Superior temporal gyrus (tissue), 1 donor: ENCODE data around the gene ZSCAN12.
"Not testable (repeated sequence)": the region's sequence is repeated elsewhere in the genome, so short reads cannot be mapped to it uniquely, and the experiment has no call there.

Source experiments
- DNase-seq: peaks from one replicate; pipeline ENCODE4 v3.0.0-alpha.2; 2016; ENCODE audit errors: extremely low spot score

ZSCAN12 gene

DNA sequence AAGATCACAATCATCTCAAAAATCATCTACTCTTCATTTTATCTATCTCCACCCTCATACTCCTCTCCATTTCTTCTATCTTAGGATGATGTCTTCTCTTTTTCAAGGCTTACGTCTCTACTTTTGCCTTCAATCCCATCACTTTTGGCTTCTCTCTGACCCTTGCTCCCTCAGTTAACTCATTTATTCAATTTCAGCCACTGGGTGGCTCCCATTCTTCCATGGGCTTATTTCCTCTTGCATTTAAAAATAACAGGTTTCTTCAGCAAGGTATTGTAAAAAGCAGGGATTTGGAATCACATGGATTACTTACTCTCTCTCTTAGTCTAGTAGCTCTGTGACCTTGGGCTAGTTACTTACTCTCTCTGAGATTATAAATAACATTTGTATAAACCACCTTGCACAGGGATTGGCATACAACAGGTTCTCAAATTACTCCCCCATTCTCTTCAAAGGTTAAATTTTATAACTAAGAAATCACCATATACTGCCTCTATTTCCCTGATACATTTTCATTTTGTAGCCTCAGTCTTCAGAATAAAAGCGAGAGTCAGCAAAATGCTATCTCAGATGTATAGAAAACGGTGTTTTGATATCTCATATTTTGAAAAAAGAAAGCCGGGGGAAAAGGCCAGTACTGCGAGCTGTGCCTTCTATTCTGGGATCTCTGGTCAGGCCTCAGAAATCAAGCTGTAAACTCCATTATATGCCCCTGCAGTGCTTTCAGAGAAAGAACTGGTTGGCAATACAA, 5.5 kb downstream of the ZSCAN12 start:
- peak; percentile 20 for DNase-seq

DNA sequence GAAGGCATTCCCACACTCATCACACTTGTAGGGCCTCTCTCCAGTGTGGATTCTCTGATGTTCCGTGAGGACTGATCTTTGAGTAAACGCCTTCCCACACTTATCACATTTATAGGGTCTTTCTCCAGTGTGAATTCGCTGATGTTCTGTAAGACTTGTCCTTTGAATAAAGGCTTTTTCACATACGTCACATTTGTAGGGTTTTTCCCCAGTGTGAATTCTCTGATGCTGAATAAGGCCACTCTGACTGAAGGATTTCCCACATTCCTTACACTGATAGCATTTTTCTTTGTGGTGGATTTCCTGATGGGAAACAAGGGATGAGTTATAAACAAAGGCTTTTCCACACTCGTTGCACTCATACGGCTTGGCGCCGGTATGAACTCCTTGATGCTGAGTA, 8.9 kb downstream of the ZSCAN12 start:
- DNase-seq: no peak

DNA sequence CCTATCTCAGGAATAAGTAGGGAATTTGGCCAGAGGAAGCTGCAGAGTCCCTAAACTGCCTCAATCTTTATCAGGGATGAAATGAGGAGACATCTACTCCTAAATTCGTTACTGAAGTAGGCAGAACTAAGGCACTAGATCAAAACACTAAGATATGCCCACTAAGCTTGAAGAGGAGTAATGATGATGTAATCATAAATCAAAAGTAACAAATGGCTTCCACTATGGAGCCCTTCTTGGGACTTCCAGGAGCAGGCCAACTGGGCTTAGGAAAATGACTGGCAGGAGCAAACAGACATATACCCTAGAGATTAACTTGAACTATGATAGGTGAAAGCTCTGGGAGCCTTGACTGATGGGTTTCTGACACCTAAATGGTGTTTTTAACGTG, 15.4 kb downstream of the ZSCAN12 start:
- no peak for DNase-seq

DNA sequence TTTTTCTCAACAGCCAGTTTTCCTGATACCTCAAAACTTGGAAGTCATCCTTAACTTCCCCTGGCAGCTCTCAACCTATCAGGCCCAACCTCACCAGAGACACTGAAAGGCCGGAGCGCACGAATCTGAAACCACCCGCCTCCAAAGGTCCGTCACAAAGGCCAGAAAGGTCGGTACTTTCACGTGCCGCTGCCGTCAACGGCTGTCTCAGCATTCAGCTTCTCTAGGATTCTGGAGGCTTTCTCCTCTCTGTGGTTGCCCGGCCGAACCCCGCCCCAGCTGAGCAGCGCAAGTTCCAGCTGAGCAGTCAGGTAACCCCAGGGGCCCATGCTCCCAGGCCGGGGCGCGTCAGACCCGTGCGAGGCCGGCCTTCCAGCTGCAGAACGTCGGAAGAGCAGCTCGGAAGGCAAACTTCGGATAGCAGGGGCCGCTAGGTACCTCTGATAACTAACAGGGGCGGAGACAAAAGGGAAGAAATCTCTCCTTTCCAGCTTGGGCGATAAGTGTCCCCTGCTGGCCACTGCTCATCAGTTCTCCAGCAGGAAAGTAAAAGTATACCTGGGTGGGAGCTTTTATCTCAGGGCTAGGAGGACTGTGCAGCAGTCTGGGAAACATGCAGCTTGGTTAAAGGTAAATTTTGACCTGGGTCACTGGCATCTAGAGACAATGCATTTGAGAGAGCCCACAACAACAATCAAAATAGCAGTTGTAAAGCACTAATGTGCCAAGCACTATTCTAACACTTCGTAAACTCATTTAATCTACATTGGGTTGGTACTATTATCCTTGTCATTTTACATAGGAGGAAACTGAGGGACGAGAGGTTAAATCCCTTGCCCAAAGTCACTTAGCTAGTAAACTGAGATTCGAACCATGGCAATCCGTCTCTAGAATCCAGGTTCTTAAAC, 16.1 kb downstream of the ZSCAN12 start:
- peak; percentile 55 for DNase-seq

DNA sequence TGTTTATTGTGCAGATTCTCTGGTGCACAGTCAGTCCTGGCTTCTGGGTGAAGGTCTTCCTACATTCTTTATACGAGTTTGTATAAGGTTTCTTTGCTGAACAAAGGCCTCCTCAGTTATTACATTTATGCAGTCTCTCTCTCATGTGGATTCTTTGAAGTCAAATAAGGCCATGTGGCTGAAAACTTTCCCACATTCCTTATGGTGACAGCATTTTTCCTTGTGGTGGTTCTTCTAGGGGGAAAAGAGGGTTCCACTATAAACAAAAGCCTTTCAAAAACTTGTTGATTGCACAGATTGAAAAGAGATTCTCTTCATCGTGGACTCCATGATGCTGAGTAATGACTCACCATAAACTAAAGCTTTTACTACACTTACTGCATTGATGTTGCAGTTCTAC, 19.2 kb downstream of the ZSCAN12 start:
- DNase-seq: no peak

DNA sequence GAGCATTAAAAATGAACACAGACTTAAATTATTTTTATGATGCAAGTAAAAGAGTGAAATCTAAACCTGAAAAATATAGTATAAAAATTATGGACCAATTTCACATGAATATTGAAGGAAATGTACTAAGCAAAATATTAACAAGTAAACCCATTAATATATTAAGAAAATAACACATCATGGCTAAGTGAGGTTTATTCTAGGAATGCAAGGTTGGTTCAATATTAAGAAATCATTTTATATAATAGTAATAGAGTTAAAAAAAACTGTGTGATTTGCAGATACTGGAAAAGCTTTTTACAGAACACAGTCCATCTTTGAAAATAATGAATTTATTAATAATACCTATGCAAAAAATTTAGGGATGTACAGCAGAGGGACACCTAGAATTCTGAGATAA, 20.9 kb downstream of the ZSCAN12 start:
- DNase-seq: no peak

DNA sequence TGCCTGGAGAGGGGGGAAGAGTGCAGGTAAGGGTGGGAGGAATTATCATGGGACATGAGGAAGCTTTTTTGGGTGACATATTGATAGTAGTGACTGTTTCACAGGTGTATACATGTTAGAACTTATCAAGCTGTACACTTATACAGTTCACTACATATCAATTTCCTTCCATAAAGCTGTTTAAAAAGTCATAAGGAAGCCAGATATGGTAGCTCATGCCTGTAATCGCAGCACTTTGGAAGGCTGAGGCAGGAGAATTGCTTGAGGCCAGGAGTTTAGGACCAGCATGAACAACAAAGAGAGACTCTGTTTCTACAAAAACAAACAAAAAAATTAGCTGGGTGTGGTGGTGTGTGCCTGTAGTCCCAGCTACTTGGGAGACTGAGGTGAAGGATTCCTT, 21.7 kb downstream of the ZSCAN12 start:
- no peak for DNase-seq

DNA sequence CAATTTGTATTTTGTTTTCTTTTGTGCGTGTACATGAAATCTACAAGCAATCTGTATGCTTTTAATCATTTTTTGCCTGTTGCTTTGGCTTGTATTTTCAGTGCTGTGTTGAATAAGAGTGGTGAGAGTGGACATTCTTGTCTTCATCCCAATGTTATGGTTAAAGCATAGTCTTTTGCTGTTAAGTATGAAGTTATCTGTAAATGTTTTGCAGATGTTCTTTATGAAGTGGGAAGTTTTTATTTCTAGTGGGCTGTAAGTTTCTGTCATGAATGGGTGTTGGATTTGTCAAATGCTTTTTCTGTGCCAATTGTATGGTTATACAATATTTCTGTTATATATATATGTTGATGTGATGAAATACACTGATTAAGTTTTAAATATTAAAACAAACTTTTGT, 25.6 kb downstream of the ZSCAN12 start:
- DNase-seq: no peak

DNA sequence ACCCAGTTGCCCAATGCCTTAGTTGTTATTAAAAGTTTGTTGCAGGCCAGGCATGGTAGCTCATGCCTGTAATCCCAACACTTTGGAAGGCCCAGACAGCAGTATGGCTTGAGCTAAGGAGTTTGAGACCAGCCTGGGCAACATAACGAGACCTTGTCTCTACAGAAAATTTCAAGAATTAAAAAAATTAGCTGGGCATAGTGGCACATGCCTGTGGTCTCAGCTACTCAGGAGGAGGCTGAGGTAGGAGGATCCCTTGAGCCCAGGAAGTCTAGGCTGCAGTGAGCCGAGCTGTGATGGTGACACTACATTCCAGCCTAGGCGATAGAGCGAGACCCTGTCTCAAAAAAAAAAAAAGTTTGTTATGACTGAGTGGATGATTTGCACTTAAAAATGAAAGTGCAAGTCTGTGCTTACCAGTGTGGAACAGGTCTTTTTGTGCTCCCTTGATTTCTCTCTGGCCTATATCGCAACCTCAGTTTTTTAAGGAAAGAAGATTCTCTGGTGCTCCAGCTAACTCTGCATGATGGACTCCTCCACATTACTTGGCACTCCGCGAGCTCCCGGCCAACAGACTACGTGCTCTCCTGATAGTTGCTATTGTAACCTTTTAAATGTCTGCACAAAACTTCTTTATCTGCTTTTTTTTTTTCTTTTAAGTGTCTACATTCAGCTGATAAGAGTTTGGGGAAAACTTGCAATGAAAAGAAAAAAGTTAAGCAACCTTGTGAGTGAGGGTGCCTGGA, 27.7 kb downstream of the ZSCAN12 start:
- DNase-seq: no peak

DNA sequence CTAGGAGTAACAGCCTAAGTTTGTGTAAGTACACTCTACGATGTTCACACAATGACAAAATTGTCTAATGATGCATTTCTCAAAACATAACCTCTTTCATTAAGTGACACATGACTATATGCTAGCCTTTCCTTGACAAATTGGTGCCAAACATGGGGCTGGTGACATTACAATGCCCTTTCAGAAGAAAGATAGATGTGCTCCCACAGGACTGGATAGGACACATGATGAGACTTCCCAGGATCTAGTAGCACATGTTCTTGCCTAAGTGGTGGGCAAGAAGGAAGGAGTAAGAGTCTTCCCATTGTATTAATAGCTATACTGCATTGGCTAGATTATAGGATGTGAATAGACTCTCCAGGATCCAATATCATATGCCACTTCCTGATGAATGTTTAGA, 28.3 kb downstream of the ZSCAN12 start:
- DNase-seq: no peak

DNA sequence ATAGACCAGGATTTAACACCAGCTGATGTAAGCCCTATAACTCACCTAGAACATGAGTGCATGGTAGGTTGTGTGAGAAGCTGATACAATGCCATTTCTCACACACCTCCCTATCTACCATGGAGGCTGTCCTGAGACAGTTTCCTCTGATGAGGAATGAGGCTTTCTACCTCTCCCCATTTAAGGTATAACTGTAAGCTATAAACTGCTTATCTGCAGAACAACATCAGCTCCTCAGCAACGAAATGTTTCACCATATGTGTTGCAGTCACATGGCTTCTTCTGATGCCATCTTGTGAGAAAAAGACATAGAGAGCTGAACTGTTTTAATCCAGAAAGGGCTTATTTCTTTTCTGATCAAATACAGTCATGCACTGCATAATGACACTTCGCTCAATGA, 29.1 kb downstream of the ZSCAN12 start:
- DNase-seq: no peak

DNA sequence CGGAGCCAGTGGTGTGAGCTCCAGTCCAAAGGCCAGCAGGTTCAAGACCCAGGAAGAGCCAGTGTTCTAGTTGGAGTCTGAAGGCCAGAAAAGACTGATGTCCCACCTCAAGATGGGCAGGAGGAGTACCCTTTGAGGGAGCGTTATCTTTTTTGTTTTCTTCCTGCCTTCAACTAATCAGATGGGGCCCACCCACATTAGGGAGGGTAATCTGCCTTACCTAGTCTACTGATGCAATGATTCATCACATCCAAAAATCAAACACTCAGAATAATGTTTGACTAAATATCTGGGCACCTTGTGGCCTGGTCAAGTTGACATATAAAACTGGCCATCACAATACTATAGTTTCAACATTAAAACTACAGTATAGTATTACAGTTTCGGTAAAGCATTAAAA, 30.1 kb downstream of the ZSCAN12 start:
- no peak for DNase-seq

DNA sequence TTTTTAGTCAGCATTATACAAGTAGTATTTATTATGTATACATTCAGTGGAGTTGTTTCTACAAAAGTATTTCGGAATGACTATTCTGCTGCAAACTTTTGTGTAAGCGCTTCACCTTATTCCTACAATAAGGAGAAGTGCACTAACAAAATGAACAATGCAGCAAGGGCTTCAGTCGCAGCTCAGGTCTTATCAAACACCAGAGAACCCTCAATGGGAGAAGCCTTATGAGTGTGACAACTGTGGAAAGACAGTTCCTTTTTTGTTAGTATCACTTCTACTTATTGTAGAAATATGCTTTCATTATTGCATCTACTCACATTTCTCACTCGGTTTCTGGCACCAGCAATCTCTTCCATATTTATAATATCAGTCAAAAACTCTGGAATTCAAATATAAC, 31.0 kb downstream of the ZSCAN12 start:
- no peak for DNase-seq

DNA sequence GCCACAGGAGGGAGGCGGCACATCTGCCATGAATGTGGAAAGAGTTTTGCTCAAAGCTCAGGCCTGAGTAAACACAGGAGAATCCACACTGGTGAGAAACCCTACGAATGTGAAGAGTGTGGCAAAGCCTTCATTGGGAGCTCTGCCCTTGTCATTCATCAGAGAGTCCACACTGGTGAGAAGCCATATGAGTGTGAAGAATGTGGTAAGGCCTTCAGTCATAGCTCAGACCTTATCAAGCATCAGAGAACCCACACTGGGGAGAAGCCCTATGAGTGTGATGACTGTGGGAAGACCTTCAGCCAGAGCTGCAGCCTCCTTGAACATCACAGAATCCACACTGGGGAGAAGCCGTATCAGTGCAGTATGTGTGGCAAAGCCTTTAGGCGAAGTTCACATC, 34.0 kb downstream of the ZSCAN12 start:
- DNase-seq: not testable (repeated sequence)

DNA sequence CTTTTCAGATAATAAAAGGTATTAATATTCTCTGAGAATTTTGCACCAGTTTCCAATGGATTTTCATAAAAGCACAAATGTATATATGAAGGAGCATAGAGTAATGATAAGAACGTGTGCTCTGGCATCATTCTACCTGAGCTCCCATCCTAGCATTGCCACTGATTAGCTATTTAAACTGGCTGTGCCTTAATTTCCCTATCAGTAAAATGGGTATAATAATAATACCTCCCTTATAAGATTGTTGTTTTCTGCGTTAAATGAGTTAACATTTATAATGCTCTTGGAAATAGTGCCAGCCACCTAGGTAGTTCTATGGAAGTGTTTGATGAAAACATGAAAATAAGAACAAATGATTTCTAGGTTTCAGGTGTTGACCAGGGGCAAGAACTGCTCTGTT, 38.6 kb downstream of the ZSCAN12 start:
- DNase-seq: no peak

DNA sequence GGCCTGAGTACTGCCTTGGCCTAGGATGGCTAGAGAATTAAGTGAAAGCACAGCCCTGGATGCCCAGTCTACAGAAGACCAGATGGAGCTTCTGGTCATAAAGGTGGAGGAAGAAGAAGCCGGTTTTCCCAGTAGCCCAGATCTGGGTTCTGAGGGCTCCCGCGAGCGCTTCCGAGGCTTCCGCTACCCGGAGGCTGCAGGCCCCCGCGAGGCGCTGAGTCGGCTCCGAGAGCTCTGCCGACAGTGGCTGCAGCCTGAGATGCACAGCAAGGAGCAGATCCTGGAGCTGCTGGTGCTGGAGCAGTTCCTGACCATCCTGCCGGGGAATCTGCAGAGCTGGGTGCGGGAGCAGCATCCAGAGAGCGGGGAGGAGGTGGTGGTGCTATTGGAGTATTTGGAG, 40.0 kb downstream of the ZSCAN12 start:
- not testable (repeated sequence) for DNase-seq

DNA sequence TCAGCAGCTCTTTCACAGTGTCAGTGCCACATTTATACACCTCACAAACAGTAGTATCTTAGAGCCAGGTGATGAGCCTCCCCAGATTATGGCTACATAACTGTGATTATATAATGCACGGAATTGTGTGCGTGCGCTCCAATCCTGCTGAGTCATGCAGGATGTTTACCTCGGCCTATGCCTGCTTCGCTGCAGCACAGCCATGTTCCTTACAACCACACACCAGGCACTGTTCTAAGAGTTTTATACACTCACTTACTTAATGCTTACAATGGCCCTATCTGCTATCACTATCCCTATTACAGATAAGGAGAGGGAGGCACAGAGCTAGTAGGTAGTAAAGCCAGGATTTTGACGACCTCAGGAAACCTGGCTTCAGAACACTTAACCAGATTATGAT, 42.5 kb downstream of the ZSCAN12 start:
- peak; percentile 63 for DNase-seq

DNA sequence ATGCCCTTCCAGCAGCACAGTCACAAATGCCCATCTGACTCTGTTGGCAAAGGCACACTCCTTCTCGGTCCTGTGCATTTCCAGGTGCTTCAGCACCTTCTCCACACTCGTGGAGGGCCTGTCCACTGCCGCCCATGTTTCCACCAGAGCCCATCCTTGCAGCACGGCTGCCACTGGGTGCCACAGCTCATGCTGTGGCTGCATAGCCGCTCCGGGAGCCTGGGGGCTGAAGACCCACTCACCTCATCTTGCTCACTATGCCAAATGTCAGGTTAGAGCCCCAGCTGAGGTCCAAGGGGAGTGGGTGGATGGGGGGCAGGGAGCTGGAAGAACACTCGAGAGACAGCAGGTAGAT, 42.9 kb downstream of the ZSCAN12 start:
- no peak for DNase-seq

DNA sequence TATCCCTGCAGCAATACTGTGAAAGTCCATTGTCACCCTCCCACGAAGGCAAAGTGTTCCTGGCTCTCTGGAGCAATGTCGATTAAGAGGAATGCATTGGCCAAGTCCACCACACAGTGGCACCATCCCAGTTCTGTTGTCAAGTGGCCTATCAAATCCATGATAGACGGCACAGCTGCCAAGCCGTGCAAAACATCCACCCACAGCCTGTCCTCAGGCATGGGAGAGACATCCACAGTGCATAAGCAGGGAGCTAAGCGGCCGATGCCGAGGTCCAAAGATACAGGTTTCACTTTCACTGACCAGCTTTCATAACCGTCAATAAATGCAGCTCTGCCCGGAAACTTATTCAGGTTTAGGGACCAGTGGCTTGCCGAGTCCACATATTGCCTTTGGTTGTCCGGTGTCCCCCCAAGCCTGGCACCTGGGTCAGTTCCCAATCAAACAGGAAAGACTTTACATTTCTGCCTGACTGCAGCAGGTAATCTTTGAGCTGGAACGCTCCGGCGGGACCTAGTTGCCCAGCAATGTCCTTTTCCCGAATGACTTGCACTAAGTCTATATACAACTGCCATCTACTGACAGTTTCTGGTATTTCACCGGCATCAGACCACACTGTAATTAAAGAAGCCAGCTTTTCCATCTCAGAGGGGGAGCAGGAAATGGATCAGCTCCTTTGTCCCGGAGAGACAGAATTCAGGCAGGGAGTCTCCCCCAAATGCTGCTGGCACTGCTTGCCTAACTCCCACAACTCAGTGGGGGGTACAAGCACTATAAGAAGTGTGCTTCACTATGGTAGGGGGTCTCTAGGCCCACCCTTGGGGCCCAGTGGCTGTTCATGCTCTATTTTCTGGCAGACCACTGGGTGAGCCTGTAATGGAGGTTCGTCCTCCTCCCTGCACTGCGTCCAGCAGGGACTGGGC, 43.5 kb downstream of the ZSCAN12 start:
- DNase-seq: peak; percentile 95

DNA sequence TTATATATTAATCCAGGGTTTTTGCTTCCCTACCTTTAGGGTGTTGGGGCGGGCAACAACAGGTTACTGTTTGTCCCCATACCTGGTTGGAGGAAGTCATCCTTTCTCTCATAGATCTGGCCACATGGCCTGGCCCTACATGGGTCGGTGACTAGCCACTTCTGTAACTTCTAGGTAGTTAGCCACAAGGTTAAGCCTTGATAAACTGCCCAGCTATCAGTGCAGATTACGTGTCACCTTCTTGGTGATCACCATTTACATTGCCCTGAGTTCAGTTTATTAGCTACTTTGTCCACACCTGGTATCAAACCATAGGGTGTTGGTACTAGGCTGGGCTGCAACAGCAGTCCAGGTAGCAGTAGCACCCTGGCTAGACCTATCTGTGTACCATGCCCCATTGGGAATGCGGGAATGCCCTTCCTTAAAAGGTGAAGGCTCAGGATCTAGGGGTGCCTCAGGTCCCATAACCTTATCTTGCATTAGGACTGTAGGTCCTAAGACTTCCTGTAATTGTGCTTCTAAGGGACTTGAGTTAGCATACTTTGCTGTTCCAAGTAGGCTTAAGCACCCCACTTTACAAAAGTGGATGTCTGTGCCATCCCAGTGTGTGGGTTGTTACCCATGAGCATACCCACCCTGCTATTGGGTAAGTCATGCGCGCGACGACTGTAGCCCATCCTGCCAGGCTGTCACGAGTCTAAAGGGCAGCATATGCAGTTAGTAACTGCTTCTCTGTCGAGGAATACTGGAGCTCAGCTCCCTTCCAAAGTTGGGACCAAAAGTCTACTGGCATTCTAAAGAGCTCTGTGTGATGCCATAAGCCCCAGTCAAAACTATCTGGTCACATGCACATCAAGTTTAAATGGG, 44.6 kb downstream of the ZSCAN12 start:
- DNase-seq: no peak
